ENCODE results near the gene CROCC.
A peak's percentile ranks its signal among the peaks of the same experiment; 100 is the strongest.

Gene CROCC

GRCh38 chr1:16969651-16970050 lies 47.9 kb downstream of the CROCC start:
- DNase-seq: no peak

GRCh38 chr1:16970132-16970910 lies 48.6 kb downstream of the CROCC start:
- no peak for DNase-seq

GRCh38 chr1:16971341-16972188 lies 49.8 kb downstream of the CROCC start:
- peak; percentile 36 for DNase-seq

GRCh38 chr1:16972189-16972895 lies 50.6 kb downstream of the CROCC start:
- no peak for DNase-seq

- DNase-seq: no peak
Measured at GRCh38 chr1:16973215-16973614, 51.5 kb downstream of the CROCC start.

GRCh38 chr1:16975211-16975610 lies 53.5 kb downstream of the CROCC start:
- no peak for DNase-seq

- no peak for DNase-seq
Measured at GRCh38 chr1:16975838-16976237, 54.1 kb downstream of the CROCC start.

- no peak for DNase-seq
Measured at GRCh38 chr1:16976966-16977365, 55.2 kb downstream of the CROCC start.

- DNase-seq: no peak
Measured at GRCh38 chr1:16977377-16977776, 55.6 kb downstream of the CROCC start.

GRCh38 chr1:16978139-16978538 lies 56.4 kb downstream of the CROCC start:
- no peak for DNase-seq

GRCh38 chr1:16978567-16979474 lies 57.1 kb downstream of the CROCC start:
- no peak for DNase-seq

- DNase-seq: no peak
Measured at GRCh38 chr1:16979475-16980327, 58.0 kb downstream of the CROCC start.

- no peak for DNase-seq
Measured at GRCh38 chr1:16980473-16981268, 58.9 kb downstream of the CROCC start, which contains the start of gene MFAP2. MFAP2 (minus strand) TSS chr1:16980620; CDS start chr1:16978273, 2,347 bp downstream.

- DNase-seq: no peak
Measured at GRCh38 chr1:16981269-16981849, 59.6 kb downstream of the CROCC start.

- no peak for DNase-seq
Measured at GRCh38 chr1:16982902-16983301, 61.2 kb downstream of the CROCC start.

- DNase-seq: no peak
Measured at GRCh38 chr1:16983649-16984048, 61.9 kb downstream of the CROCC start.

GRCh38 chr1:16984717-16985116 lies 63.0 kb downstream of the CROCC start:
- no peak for DNase-seq

- DNase-seq: no peak
Measured at GRCh38 chr1:16986113-16986512, 64.4 kb downstream of the CROCC start.

GRCh38 chr1:16986560-16986959 lies 64.8 kb downstream of the CROCC start:
- DNase-seq: no peak

GRCh38 chr1:16986962-16987361 lies 65.2 kb downstream of the CROCC start:
- no peak for DNase-seq
